Astrocyte (in vitro differentiated cells and primary cell): ENCODE results near the gene EPM2A. TPM values are rescaled to one million over a fixed set of nuclear protein-coding genes. Genes with fewer than 3 reads are reported as not detected.

Experiments
- DNase-seq: peaks from one replicate; pipeline ENCODE4 v3.0.0-alpha.2; 2010; ENCODE audit warnings: low read depth
- FAIRE-seq: peaks from 2 replicates; lab custom pipeline; 2011; peaks lifted over from hg19 to GRCh38; lab: Jason Lieb, UNC
- H2AFZ ChIP-seq: 2 replicates; pipeline ENCODE4 v1.6.0; 2012; ENCODE audit warnings: low read depth, low read length, inconsistent platforms
- H3K27ac ChIP-seq: 2 replicates; pipeline ENCODE4 v1.5.1; 2011; ENCODE audit warnings: low read depth, low read length, inconsistent platforms
- H3K27me3 ChIP-seq: 2 replicates; pipeline ENCODE4 v1.6.0; 2011; ENCODE audit warnings: low read length, inconsistent platforms; ENCODE audit not compliant: insufficient read depth
- H3K36me3 ChIP-seq: 2 replicates; pipeline ENCODE4 v1.5.1; 2011; ENCODE audit warnings: low read length, inconsistent platforms; ENCODE audit not compliant: insufficient read depth
- H3K4me1 ChIP-seq: 2 replicates; pipeline ENCODE4 v1.5.1; 2011; ENCODE audit warnings: low read length, inconsistent platforms; ENCODE audit not compliant: insufficient read depth
- H3K4me2 ChIP-seq: 2 replicates; pipeline ENCODE4 v1.6.0; 2012; ENCODE audit warnings: low read length, inconsistent platforms
- H3K4me3 ChIP-seq: 2 replicates; pipeline ENCODE4 v1.5.1; 2011; ENCODE audit warnings: low read depth, mild to moderate bottlenecking, low read length, inconsistent platforms; ENCODE audit not compliant: insufficient read depth
- H3K79me2 ChIP-seq: 2 replicates; pipeline ENCODE4 v1.6.0; 2012; ENCODE audit warnings: mild to moderate bottlenecking, low read length, inconsistent platforms; ENCODE audit not compliant: insufficient read depth
- H3K9ac ChIP-seq: 2 replicates; pipeline ENCODE4 v1.6.0; 2012; ENCODE audit warnings: mild to moderate bottlenecking, low read length, inconsistent platforms
- H3K9me3 ChIP-seq: 2 replicates; pipeline ENCODE4 v1.5.1; 2012; ENCODE audit warnings: low read depth, mild to moderate bottlenecking, low read length, inconsistent platforms; ENCODE audit not compliant: insufficient read depth
- H4K20me1 ChIP-seq: 2 replicates; pipeline ENCODE4 v1.6.0; 2012; ENCODE audit warnings: low read length, inconsistent platforms; ENCODE audit not compliant: insufficient read depth
- H3K27ac Mint-ChIP-seq: one replicate; pipeline ENCODE4 v1.8.0; 2021; ENCODE audit warnings: mild to moderate bottlenecking, mixed read lengths; ENCODE audit not compliant: unreplicated experiment
- H3K27me3 Mint-ChIP-seq: one replicate; pipeline ENCODE4 v1.8.0; 2021; ENCODE audit warnings: low read depth, mixed read lengths; ENCODE audit not compliant: unreplicated experiment
- H3K36me3 Mint-ChIP-seq: one replicate; pipeline ENCODE4 v1.8.0; 2021; ENCODE audit warnings: low read depth, mixed read lengths; ENCODE audit not compliant: unreplicated experiment
- H3K4me1 Mint-ChIP-seq: one replicate; pipeline ENCODE4 v1.8.0; 2021; ENCODE audit warnings: low read depth, mixed read lengths; ENCODE audit not compliant: unreplicated experiment
- H3K4me3 Mint-ChIP-seq: one replicate; pipeline ENCODE4 v1.8.0; 2021; ENCODE audit warnings: mild to moderate bottlenecking, moderate library complexity, mixed read lengths; ENCODE audit not compliant: unreplicated experiment
- H3K9me3 Mint-ChIP-seq: one replicate; pipeline ENCODE4 v1.8.0; 2021; ENCODE audit warnings: mild to moderate bottlenecking, mixed read lengths; ENCODE audit not compliant: unreplicated experiment
- EZH2 ChIP-seq: IDR thresholded peaks from 2 replicates; pipeline ENCODE4 v1.6.1; 2012; ENCODE audit warnings: mild to moderate bottlenecking, low read length, inconsistent platforms; ENCODE audit not compliant: insufficient read depth
- total RNA-seq: library from RNA; stranded (reverse); gene quantifications from 2 replicates; pipeline ENCODE4 v1.2.1, GENCODE V29; 2021
- TF ChIP-seq, protein P1 (sequence below): IDR thresholded peaks from 2 replicates; pipeline ENCODE4 v1.5.1; 2011; ENCODE audit warnings: low read depth, mild to moderate bottlenecking, inconsistent platforms, low read length, moderate library complexity; ENCODE audit not compliant: insufficient read depth

Gene EPM2A
- total RNA-seq, 1 donor from 2014 or later = 5.2 TPM

DNA sequence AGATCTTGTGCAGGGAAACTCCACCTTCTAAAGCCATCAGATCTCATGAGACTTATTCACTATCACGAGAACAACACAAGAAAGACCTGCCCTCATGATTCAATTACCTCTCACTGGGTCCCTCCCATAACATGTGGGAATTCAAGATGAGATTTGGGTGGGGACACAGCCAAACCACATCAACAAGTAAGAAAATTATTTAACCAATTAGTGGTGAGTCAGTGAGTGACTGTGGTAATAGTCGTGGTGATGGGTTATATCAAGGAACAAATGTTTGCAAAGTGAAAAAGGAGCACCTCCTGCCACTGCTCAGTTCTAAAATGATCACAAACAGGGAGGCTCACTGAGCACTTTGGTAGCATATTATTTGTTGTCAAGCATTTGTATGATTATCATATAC lies 20.6 kb downstream of the EPM2A start:
- no peak overlapping the region for H3K4me3 Mint-ChIP-seq
- no peaks in the 10 kb centered on the region for H4K20me1 ChIP-seq
- H3K27me3 Mint-ChIP-seq = no peaks in the 10 kb centered on the region
- H3K79me2 ChIP-seq = no peaks in the 10 kb centered on the region
- no peaks in the 10 kb centered on the region for H3K9me3 ChIP-seq
- no peak overlapping the region for H3K4me3 ChIP-seq
- H3K27me3 ChIP-seq = no peaks in the 10 kb centered on the region
- no peak overlapping the region for H3K27ac Mint-ChIP-seq
- H3K27ac ChIP-seq = no peak overlapping the region
- no peak overlapping the region for H3K9ac ChIP-seq
- no peaks in the 10 kb centered on the region for H3K4me1 Mint-ChIP-seq
- DNase-seq (no peak), FAIRE-seq (no peak)
- H3K4me2 ChIP-seq = no peak overlapping the region
- peaks cover 4% of the 10 kb centered on the region for H3K9me3 Mint-ChIP-seq
- H3K36me3 ChIP-seq = no peaks in the 10 kb centered on the region
- peaks cover 7% of the 10 kb centered on the region for H3K36me3 Mint-ChIP-seq
- TF ChIP-seq, protein P1, sequence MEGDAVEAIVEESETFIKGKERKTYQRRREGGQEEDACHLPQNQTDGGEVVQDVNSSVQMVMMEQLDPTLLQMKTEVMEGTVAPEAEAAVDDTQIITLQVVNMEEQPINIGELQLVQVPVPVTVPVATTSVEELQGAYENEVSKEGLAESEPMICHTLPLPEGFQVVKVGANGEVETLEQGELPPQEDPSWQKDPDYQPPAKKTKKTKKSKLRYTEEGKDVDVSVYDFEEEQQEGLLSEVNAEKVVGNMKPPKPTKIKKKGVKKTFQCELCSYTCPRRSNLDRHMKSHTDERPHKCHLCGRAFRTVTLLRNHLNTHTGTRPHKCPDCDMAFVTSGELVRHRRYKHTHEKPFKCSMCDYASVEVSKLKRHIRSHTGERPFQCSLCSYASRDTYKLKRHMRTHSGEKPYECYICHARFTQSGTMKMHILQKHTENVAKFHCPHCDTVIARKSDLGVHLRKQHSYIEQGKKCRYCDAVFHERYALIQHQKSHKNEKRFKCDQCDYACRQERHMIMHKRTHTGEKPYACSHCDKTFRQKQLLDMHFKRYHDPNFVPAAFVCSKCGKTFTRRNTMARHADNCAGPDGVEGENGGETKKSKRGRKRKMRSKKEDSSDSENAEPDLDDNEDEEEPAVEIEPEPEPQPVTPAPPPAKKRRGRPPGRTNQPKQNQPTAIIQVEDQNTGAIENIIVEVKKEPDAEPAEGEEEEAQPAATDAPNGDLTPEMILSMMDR = no peak
- no peak overlapping the region for H2AFZ ChIP-seq
- H3K4me1 ChIP-seq = no peaks in the 10 kb centered on the region

DNA sequence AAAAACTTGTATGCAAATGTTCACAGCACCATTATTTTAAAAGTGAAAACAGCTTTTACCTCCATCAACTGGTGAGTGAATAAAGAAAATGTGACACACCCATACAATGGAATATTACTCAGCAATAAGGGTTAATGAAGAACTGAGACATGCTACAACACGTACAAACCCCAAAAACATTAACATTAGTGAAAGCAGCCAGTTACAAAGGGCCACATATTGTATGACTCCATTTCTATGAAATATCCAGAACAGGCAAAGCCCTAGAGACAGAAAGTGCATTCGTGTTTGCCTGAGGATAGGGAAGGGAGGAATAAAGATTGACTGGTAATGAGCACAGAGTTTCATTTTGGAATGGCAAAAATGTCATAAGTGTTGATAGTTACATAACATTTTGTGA lies 21.5 kb downstream of the EPM2A start:
- Mint-ChIP-seq H3K4me3 (no peak overlapping the region), H3K9me3 (peaks cover 4% of the 10 kb centered on the region)

DNA sequence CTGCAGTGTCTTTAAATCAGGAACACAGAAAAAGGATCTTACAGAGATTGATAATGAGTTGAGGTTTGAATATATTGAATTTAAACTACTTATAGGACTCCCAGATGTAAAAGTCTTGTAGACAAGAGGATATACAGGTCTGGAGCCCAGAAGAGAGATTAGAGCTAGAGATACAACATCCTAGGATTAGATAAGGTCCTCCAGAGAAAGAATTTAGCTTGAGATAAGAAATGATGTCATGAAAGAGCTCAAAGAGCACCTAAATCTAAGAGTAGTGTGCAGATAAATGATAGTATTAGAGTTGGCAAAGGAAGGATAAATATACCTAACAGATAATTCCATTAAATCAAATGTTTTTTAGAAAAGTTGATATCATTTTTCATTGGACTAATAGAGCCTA lies 23.9 kb downstream of the EPM2A start:
- Histone ChIP-seq H3K4me1 (no peaks in the 10 kb centered on the region), H3K9ac (no peak overlapping the region), H3K9me3 (no peaks in the 10 kb centered on the region), H2AFZ (no peak overlapping the region), H3K4me3 (no peak overlapping the region), H3K27ac (no peak overlapping the region), H4K20me1 (no peaks in the 10 kb centered on the region), H3K79me2 (no peaks in the 10 kb centered on the region), H3K4me2 (no peak overlapping the region), H3K27me3 (no peaks in the 10 kb centered on the region), H3K36me3 (no peaks in the 10 kb centered on the region)
- Mint-ChIP-seq H3K27me3 (no peaks in the 10 kb centered on the region), H3K36me3 (peaks cover 7% of the 10 kb centered on the region), H3K27ac (no peak overlapping the region), H3K4me1 (no peaks in the 10 kb centered on the region), H3K9me3 (peaks cover 4% of the 10 kb centered on the region), H3K4me3 (no peak overlapping the region)
- FAIRE-seq (no peak), DNase-seq (no peak)
- no peak for TF ChIP-seq EZH2
- TF ChIP-seq, protein P1 = no peak

More for the DNA sequence above, 21.5 kb downstream of the EPM2A start:
- H3K4me1 ChIP-seq = no peaks in the 10 kb centered on the region
- no peak overlapping the region for H3K27ac Mint-ChIP-seq
- TF ChIP-seq, protein P1 = no peak
- no peak for TF ChIP-seq EZH2
- H3K27me3 Mint-ChIP-seq = no peaks in the 10 kb centered on the region
- H3K4me1 Mint-ChIP-seq = no peaks in the 10 kb centered on the region
- H3K27ac ChIP-seq = no peak overlapping the region
- no peaks in the 10 kb centered on the region for H4K20me1 ChIP-seq
- H3K79me2 ChIP-seq = no peaks in the 10 kb centered on the region
- H2AFZ ChIP-seq = no peak overlapping the region
- H3K27me3 ChIP-seq = no peaks in the 10 kb centered on the region
- FAIRE-seq = no peak
- H3K9me3 ChIP-seq = no peaks in the 10 kb centered on the region
- DNase-seq = no peak
- H3K4me2 ChIP-seq = no peak overlapping the region
- H3K36me3 ChIP-seq = no peaks in the 10 kb centered on the region
- H3K36me3 Mint-ChIP-seq = peaks cover 7% of the 10 kb centered on the region
- no peak overlapping the region for H3K4me3 ChIP-seq
- no peak overlapping the region for H3K9ac ChIP-seq
